Adipose tissue (tissue), 3 donors: Measurements from ENCODE around the gene POLR2J3. TPM values are rescaled to one million over a fixed set of nuclear protein-coding genes. Genes with fewer than 3 reads are reported as not detected.
"Not testable (repeated sequence)": the region's sequence is repeated elsewhere in the genome, so short reads cannot be mapped to it uniquely, and the experiment has no call there.

Experiments used
- H3K27ac ChIP-seq: one replicate; pipeline ENCODE4 v1.5.1; 2013; ENCODE audit warnings: low read depth, low read length
- WGBS, 3 donors: extraction: QIAGEN DNeasy Blood & Tissue Kit; methylation state at CpG; one replicate each; pipeline ENCODE4 v1.1.7; 2013; 5-methylcytosine and 5-hydroxymethylcytosine counted together
- polyA plus RNA-seq, 3 donors: library from polyadenylated mRNA; stranded (reverse); fragments of 200-250 nt; gene quantifications; one replicate each; pipeline ENCODE4 v1.2.3, GENCODE V29; 2013
- donor health status: healthy with polysubstance abuse.
- donor health status: Bipolar disorder and iron deficiency.
- donor health status: healthy.

The POLR2J3 gene
- polyA plus RNA-seq = 10 to 100 TPM; 33.7 to 84.8 (median 77.0) TPM

DNA sequence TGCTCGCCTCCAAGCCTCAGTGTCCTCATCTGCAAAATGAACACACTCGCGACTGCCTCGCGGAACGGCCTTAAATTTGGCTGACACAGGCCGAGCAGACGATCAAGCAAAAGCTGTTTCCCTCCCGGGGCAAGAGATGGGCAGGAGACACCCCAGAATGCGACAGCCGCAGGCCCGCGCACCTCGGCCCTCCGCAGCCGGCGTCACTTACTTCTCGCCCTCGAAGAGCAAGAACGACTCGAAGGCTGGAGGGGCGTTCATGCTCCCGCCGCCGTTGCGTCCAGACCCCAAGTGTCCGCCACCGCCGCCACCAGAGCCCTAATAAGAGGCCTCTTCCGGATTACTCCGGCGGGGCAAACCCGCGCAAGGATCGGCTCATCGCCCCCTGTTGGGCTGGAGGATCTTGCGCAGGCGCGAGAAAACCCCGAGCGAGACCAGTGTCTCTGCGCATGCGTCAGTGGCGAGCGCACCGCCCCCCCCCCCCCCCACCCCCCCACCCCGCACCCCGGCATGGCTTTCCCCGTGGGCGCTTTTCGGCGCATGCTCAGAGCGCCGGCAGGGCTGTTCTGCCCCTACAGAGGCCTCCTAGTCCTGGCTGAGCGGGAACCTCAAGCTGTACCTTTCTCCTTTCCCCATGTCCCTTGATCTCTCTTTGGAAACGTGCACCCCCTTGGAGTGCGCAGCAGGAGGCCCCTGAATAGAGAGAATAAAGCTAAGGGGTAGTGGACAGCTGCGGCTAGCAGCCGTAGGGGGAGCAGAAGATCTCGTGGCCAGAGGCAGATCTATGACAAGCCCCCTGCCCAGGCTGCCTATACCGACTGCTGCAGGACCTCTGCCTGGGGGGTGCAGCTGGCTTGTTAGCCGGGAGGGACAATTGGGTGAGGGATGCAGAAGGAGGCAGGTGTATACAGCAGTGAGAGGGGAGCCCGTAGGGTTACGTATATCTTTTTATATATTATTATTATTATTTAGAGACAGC, at the start of gene POLR2J3:
POLR2J3 (minus strand) TSS at position 323 of the 979 bp plus-strand sequence; CDS start at position 261, 62 bp downstream.
- 0% methylated on average over 48 to 54 of the region's 64 CpGs for WGBS, 3 donors

GRCh38 chr7:102618122-102618521, 45.7 kb upstream of the POLR2J3 start:
- WGBS, 3 donors = 83 to 94% (median 84%) methylated on average over 4 to 5 of the region's 8 CpGs
- H3K27ac ChIP-seq = not testable (repeated sequence)

More for the DNA sequence above, at the start of gene POLR2J3:
- not testable (repeated sequence) for H3K27ac ChIP-seq

GRCh38 chr7:102616507-102617125, 44.2 kb upstream of the POLR2J3 start, which contains the start of gene RASA4:
Gene RASA4, minus strand, starts transcription at chr7:102616756. Its CDS starts 67 bp downstream, at chr7:102616689.
- 0 to 1% (median 1%) methylated on average over 9 to 20 of the region's 62 CpGs for WGBS, 3 donors
- not testable (repeated sequence) for H3K27ac ChIP-seq

DNA sequence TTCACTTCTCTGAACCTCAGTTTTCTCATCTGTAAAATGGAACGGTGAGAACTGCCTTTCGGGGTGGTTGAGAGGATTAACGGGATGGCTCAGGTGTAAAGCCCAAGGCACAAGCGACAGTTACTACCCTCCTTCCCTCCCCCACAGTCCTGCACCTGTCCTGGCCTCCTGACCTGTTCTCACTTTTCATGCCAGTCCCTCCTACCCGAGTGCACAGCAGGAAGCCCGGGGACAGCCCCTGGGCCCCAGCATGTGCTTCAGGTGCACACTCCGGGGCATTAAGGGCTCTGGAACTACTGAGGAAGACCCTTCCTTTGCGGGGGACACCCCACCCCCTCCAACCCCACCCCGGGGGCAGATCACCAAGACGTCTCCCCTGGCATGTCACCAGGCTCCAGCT, 43.5 kb upstream of the POLR2J3 start:
- not testable (repeated sequence) for H3K27ac ChIP-seq
- no CpG with 5 or more reads among the region's 10 CpGs for WGBS, 3 donors

DNA sequence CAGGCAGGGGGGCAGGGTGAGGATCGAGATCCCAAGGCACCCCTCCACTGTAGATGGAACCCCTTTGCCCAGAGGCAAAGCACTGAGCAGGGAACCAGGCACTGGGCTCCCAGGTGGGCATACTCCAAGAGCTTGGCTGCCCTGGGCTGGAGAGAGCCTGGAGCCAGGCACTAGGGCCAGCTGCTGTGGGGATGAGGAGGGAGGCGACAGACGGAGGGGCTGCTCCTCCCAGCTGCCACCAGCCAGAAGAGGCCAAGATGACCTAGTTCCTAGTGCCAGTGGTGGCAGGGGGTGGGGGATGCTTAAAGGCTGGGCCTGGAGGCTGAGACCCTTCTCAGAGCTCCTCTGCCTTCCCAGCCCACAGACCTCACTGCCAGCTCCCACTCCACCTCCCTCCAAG, 42.5 kb upstream of the POLR2J3 start:
- no CpG with 5 or more reads among the region's 3 CpGs for WGBS, 3 donors
- H3K27ac ChIP-seq = not testable (repeated sequence)

DNA sequence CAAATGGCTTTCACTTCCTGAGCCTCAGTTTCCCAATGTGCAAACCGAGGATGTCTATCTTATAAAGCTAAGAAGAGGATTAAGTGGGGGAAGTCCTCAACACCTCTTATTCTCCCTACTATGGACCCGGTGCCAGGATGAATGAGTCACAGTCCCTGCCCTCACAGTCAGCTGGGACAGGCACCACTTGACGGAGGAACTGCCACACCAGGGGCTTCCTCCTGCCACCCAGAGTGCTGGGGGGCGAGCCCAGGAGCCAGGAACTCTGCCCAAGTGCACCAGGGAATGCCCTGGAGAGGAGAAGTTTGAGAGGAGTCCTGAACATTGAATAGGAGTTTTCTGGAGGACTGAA, 41.9 kb upstream of the POLR2J3 start:
- not testable (repeated sequence) for H3K27ac ChIP-seq
- no CpG with 5 or more reads among the region's 4 CpGs for WGBS, 3 donors

DNA sequence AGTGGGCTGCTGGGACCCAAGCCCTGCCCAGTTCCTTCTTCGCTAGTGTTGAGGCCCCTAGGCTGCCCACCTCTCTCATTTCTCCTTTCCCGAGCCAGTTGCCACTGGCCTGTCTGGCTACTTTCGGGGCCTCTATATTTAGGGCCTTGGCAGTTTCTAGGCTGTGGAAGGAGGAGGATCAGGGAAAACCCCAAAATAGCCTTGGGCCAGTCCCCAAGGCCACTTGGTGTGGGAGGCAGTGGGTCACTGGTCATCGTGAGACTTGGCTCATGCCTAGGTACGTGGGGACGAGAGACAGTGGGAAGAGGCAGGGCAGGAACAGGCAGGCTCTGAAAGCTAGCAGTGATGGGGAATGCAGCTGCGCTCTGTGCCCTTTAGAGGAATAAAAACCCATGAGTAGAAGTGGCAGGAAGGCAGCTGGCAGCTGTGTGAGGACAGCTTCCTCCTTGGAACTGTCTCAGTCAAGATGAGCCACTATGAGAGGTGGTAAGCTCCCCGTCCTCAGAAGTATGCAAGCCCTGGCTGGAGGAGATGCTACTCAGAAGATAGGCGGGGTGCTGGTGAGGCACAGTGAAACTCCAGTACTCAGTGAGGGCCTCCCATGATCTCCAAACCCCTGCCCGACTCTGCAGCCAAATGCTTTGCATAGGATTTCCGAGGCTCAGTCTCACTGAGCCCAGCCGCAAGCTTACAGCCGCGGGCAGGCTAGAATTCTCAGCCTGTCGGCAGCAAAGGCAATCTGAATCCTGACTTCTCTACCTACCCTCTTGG, 41.4 kb upstream of the POLR2J3 start:
- not testable (repeated sequence) for H3K27ac ChIP-seq
- 33 to 58% (median 53%) methylated on average over 3 to 4 of the region's 15 CpGs for WGBS, 3 donors

DNA sequence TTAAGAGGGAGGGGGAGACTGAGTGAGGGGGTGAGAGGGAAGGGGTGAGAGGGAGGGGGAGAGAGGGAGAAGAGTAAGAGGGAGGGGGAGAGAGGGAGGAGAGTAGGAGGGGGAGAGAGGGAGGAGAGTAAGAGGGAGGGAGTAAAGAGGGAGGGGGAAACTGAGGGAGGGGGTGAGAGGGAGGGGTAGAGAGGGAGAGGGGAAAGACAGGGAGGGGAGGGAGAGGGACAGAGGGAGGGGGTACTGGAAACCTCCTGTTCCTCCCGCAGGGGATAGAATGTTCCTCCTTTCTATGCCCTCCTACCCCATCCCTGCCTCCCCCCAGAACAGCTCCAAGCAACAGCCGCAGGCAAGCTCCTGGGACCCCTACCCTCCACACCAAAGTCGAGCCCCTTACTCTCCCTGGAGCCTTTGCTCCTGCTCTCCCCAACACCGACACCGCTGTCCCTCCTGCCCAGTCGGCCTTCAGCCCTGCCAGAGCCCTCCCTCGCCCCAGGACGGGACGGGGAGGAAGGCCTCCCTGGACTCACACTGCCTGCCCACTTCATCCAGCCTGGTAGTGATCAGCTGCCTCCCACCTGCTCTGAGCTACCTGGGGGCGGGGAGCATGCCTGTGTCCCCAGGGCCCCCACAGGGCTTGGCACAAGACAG, 39.4 kb upstream of the POLR2J3 start:
- 11 to 26% (median 22%) methylated on average over 7 of the region's 10 CpGs for WGBS, 3 donors
- H3K27ac ChIP-seq = not testable (repeated sequence)

DNA sequence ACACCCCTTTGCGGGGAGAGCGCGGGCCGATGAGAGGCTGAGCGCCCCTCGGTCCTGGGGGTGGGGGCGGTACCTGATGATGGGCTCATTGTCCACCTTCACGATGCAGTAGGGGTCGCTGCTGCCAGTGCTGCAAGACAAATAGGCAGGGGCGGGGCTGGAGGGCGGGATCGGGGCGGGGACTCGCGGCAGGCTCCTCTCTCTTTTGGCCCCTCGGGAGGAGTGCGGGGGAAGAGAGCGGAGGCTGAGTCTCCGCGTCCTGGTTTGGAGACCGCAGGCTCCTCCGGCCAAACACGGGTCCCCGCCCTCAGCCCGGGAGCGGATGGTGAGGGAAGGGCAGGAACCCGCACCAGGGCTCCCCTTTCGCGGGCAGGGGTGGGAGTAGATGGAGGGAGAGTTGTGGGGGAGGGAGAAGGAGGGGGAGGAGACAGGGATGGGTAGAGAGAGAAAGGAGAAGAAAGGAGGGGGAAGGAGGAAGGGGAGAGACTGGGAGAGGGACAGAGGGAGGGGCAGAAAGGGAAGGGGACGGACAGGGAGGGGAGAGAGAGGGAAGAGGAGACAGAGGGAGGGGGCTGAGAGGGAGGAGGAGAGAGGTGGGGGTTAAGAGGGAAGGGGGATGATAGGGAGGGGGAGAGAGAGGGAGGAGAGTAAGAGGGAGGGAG, 38.8 kb upstream of the POLR2J3 start:
- H3K27ac ChIP-seq = not testable (repeated sequence)
- WGBS, 3 donors = no CpG with 5 or more reads among the region's 30 CpGs

DNA sequence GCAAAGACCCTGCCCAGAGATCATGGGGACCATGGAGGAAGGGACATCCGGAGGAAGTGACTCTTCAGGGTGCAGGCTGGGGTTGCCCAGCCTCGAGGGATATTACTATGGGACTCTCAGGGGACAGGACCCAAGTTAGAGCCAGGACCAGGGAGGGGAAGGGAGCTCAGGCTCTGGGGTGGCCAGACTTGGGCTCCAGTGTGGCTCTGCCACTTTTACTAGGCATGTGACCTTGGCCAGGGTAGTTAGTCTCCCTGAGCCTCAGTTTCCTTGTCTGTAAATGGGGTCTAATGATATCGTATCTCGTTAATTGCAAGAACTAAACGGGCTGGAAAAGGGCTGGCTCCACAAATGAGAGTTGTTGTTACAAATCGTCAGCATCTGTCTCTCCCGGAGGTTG, 38.1 kb upstream of the POLR2J3 start:
- H3K27ac ChIP-seq = not testable (repeated sequence)
- WGBS, 3 donors = no CpG with 5 or more reads among the region's 7 CpGs

- 75 to 87% (median 85%) methylated on average over 4 to 5 of the region's 10 CpGs for WGBS, 3 donors
- H3K27ac ChIP-seq = not testable (repeated sequence)
Measured at GRCh38 chr7:102609734-102610133, 37.4 kb upstream of the POLR2J3 start.

DNA sequence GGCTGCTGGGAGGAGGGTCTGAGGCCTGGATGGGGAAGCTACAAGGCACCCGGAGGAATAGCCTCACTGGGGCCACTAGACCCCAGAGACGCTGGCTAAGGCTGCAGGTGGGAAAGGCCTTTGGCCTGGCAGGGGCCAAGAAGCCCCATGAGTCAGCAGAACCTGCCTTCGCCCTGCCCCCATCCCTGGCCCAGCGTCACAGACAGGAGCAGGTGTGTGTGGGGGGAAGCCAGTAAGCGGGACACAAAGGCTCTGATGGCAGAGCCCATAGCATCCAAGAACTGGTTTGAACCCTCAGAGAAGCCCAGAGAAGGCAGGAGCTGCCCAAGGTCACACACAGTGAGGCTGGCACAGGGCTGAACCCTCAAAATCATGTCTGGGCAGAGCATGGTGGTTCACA, 34.5 kb upstream of the POLR2J3 start:
- H3K27ac ChIP-seq = not testable (repeated sequence)
- WGBS, 3 donors = no CpG with 5 or more reads among the region's 5 CpGs

GRCh38 chr7:102604431-102605145, 32.2 kb upstream of the POLR2J3 start:
- 29 to 50% methylated on average over 4 of the region's 19 CpGs; no CpG with 5 or more reads in 1 of the 3 donors for WGBS, 3 donors

GRCh38 chr7:102602317-102602716, 29.9 kb upstream of the POLR2J3 start:
- H3K27ac ChIP-seq = not testable (repeated sequence)
- no CpG with 5 or more reads among the region's 12 CpGs for WGBS, 3 donors

More at GRCh38 chr7:102604431-102605145, 32.2 kb upstream of the POLR2J3 start:
- not testable (repeated sequence) for H3K27ac ChIP-seq

DNA sequence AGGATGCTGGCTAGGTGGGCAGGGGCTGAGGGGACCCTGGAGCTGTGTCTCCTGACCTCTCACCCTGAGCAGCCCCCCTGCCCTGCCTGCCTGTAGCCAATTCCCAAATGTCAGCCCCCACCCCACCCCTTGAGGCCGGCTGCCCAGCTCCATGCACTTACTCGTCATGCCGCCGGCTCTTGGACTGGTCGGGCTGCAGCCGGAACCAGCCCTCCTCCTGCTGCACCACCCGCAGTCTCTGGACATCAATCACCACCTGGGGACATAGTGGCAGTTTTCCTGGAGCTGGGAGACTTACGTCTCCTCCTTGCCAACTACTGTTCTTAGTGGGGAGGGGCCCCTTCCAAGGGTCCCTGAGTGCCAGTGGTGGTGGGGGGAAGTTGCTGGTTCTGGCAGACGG, 27.3 kb upstream of the POLR2J3 start:
- H3K27ac ChIP-seq = not testable (repeated sequence)
- WGBS, 3 donors = no CpG with 5 or more reads among the region's 9 CpGs

DNA sequence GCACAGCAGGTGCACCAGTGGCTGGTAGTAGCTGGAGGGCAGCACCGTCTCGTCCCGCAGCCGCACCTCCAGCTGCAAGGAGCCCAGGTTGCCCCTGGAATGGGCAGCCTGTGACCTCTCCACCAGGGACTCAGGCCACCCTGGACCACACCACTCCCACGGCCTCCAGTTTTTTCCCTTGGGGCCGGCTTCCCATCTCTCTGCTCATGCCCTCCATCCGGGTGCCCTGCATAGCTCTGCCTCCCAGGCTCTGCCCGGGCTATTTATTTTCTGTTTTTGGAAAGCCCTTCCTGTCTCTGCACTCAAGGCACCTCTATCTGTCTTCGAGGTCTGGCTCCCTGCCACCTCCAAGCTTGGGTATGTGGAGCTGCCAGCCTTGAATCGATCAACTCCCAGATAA, 23.7 kb upstream of the POLR2J3 start:
- 63 to 72% (median 68%) methylated on average over 4 of the region's 10 CpGs for whole genome bisulfite sequencing, 3 donors
- H3K27ac ChIP-seq = not testable (repeated sequence)

GRCh38 chr7:102593637-102594334, 21.4 kb upstream of the POLR2J3 start:
- not testable (repeated sequence) for H3K27ac ChIP-seq
- no CpG with 5 or more reads among the region's 68 CpGs for WGBS, 3 donors
